GM19455 (cell line): ENCODE data around the gene OR1J1.

ENCODE experiments used
- ATAC-seq: cut with Tn5 transposase; IDR thresholded peaks from one replicate; pipeline ENCODE4 v1.9.1; 2021; ENCODE audit not compliant: unreplicated experiment

Gene OR1J1, protein sequence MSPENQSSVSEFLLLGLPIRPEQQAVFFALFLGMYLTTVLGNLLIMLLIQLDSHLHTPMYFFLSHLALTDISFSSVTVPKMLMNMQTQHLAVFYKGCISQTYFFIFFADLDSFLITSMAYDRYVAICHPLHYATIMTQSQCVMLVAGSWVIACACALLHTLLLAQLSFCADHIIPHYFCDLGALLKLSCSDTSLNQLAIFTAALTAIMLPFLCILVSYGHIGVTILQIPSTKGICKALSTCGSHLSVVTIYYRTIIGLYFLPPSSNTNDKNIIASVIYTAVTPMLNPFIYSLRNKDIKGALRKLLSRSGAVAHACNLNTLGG

DNA sequence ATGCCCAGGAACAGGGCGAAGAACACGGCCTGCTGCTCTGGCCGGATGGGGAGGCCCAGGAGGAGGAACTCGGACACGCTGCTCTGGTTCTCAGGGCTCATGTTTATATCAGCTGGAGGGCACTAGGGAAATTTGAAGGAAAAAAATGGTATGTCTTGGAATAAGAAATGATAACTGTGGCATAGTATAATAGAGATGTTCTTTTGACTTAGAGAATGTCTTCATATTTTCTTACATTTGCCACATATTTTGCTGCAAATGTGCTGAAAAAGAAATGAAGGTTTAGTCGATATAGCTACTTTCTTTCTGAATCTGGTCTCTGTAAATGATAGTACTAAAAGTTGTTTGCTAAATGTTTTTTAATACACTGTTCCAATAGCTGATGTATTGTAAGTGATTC is at the start of gene OR1J1:
Gene OR1J1 (minus strand): TSS at position 101 of the 400 bp plus-strand sequence. CDS start 0 bp downstream, at position 101.
- no peak for ATAC-seq

DNA sequence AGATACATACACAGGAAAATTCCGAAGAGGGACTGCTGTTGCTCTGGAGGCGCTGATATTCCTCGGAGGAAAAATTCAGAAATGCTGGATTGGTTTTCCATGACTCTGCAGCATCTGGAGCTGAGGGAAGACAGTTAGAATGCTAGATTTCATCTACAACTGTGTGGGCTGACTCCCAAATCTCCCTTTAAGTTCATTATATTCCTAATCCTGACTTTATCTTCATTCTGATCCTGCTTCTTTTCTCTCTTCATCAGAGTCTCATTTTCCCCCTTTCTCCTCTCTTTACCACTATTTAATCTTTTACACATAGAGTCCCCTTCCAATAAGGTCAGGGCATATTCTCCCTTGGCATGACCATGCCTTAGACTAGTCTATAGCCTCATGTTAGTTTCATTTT is 49.5 kb upstream of the OR1J1 start, which contains the start of gene OR1N1:
Gene OR1N1 (minus strand): TSS at position 101 of the 400 bp plus-strand sequence. CDS start 0 bp downstream, at position 101.
- ATAC-seq: no peak

DNA sequence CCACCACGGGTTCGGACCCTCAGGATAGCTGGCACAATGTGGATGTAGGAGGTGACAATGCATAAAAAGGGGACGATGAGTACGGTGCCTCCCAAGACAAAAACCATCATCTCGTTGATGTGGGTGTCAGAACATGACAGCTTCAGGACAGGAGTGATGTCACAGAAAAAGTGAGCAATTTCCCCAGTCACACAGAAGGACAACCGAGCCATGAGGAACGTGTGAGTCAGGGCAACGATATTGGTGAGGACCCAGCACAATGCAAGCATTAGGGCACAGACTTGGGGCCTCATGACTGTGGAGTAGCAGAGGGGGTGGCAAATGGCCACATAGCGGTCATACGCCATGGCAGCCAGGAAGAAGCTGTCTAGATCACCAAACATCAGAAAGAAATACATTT is 48.9 kb upstream of the OR1J1 start:
- no peak for ATAC-seq

DNA sequence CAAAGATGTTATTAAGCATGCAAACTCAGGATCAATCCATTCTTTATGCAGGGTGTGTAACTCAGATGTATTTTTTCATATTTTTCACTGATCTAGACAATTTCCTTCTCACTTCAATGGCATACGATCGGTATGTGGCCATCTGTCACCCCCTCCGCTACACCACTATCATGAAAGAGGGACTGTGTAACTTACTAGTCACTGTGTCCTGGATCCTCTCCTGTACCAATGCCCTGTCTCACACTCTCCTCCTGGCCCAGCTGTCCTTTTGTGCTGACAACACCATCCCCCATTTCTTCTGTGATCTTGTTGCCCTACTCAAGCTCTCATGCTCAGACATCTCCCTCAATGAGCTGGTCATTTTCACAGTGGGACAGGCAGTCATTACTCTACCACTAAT is 41.6 kb upstream of the OR1J1 start:
- no peak for ATAC-seq

DNA sequence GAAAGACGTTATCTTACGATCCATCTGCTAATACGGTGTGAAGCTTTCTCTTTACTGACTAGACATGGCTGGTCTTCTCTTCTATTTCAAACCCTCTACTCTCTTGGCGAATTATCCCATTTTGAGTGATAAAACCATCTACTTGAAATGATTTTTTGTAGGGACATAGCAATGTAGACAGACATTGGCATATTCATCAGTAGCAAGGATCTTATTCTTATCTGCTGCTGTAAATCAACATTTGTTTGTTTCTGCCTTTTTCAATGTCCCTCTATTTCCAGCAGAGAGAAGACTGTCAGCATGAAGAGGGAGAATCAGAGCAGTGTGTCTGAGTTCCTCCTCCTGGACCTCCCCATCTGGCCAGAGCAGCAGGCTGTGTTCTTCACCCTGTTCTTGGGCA is 41.1 kb upstream of the OR1J1 start, which contains the start of gene OR1J4:
Gene OR1J4 (plus strand): TSS at position 301 of the 400 bp plus-strand sequence. CDS start 0 bp downstream, at position 301.
- ATAC-seq: no peak

DNA sequence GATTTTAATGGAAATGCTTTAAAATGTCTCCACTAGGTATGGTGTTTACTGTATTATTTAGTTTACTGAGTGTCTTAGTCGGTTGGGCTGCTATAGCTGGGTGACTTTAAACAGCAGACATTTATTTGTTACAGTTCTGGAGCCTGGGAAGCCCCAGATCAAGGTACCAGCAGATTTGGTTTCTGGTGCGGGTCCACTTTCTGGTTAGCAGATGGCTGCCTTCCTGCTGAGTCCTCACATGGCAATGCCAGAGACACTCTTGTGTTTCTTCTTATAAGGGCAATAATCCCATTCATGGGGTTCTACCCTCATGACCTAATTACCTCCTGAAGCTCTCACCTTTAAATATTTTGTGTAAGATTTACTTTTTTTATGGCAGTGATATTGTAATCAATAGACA is 40.5 kb upstream of the OR1J1 start:
- ATAC-seq: no peak

DNA sequence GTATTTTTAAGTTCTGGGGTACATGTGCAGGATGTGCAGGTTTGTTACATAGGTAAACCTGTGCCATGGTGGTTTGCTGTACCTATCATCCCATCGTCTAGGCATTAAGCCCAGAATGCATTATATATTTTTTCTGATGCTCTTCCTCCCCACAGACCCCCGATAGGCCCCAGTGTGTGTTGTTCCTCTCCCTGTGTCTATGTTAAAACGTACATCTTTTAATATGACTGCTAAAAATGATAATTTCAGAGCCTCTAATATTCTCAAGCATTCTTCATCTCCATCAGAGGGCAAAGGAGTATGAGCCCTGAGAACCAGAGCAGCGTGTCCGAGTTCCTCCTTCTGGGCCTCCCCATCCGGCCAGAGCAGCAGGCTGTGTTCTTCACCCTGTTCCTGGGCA is 32.8 kb upstream of the OR1J1 start, which contains the start of gene OR1J2:
Gene OR1J2 (plus strand): TSS at position 301 of the 400 bp plus-strand sequence. CDS start 0 bp downstream, at position 301.
- no peak for ATAC-seq

DNA sequence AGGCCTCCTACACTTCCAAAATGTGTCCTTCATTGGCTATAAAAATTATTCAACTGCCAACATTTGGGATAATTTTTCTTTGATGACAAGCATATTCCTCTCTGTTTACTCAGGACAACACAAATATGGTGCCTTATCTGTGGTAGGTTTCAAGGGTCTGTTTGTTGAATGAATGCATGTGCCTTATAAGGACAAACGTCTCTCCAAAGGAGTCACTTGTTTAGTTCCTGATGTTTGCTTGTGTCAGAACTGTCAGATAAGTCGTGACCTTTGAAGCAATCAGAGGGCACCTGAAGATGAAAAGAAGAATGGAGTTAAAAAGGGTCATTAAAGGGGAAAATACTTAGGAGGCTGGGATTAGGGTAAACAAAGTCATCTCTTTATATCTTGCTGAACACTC is 29.2 kb upstream of the OR1J1 start:
- no peak for ATAC-seq

DNA sequence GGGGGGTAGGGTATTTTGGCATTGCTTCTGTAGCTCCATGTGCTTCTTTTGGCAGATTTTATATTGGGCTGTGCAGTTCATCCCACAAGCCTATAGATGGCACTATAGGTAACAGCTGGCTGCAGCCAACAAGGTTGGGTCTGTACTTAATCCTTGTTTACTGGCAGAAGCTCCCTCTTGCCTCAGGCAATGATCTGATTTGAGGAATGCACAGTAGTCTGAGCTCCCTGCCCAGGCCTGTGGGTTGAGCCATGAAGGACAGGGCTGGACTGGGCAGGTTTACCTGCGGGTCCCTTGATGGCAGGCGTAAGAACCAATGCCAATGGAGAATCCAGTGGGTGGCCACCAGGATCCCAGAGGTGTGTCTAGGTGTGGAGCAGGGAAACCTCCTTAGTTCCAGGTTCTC is 21.2 kb upstream of the OR1J1 start:
- peak; percentile 63 for ATAC-seq

DNA sequence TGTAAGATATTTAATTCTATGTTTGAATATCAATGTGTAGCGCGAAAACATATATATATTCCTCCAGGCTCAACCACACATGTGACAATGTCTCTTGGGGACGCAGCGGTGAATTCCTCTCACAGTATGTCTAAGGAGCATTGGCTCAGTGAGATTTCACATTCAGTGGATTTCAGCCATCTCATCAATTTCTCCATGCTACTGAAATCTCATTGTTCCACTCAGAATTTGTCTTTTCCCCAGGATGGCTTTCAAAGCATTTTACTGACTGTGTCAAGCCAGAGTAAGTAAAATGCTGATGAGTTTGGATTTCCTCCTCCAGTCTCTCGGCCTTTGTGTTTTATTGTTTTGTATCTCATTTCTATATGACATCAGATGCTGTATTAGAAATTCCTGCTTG is 1.3 kb upstream of the OR1J1 start:
- no peak for ATAC-seq

DNA sequence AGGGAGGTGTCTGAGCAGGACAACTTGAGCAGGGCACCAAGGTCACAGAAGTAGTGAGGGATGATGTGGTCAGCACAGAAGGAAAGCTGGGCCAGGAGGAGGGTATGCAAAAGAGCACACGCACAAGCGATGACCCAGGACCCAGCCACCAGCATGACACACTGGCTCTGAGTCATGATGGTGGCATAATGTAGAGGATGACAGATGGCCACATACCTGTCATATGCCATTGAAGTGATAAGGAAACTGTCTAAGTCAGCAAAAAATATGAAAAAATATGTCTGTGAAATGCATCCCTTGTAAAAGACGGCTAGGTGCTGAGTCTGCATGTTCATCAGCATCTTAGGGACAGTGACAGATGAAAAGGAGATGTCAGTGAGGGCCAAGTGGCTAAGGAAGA is 380 bp downstream of the OR1J1 start:
- ATAC-seq: no peak

DNA sequence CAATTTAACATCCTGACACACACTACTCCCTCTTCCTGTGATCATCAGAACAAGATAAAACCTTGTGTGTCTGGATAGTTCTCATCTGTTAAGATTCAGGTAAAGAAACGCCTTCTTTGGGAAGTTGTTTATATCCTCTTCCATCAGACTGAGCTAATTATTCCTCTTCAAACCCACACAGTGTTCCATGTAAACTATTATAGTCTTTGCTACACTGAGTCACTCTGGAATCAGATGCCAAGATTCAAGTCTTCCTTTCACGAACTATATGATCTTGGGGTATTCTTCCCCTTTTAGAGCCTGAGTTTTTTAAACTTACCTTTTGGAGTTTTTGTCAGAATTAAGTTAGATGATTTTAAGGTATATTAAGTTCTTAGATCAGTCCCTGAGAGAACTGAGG is 2.0 kb downstream of the OR1J1 start:
- no peak for ATAC-seq

DNA sequence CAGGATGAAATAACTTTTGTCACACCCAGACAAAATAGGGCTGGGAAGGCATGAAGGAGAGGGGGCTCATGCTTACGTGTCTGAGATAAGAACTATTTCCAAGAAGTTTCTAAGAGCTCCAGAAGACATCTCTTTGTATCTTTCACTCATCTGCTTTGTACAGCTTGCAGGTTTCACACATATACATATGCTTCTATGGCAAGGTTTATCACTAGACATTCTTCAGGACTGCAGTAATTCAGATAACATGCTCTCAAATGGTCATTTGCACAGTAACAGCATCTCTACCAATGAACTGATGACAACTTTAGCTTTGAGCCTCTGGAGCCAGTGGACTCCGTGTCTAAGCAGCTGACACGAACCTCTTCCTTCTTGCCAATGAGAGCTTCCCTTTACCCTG is 3.2 kb downstream of the OR1J1 start:
- no peak for ATAC-seq

DNA sequence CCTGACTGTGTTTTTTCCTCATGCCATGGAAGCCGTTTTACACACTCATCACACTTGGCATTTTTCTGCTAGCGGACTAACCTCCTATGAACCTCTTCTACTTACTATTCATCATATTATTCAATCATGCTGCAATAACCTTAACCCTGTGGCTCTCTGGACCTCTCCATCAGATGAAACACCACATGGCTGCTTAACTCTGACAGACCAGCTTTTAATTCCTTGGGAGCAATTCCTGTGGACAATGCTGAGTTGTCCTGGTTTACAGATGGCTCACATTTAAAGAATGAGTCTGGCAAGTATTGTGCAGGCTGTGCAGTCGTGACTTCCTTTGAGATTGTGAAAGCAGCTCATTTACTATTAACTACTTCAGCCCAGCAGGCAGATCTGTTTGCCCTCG is 9.0 kb downstream of the OR1J1 start:
- ATAC-seq: no peak

DNA sequence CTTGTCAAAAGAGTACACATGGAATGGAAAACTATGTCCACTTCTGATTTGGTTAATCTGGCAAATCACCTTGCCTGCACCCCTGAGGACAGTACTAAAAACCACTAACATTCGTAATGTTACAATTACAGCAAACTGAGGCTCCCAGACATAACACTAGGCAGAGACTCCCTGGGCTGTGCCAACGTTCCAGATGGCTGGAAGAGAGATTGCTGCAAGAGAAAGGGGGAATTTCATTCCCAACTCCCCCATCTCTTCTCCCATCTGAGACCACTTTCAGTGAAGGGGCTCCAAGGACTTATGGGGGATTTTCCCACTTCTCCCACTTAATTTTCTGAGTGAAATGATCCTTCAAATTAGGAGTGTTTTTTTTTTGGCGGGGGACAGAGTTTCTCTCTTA is 11.3 kb downstream of the OR1J1 start:
- ATAC-seq: no peak

DNA sequence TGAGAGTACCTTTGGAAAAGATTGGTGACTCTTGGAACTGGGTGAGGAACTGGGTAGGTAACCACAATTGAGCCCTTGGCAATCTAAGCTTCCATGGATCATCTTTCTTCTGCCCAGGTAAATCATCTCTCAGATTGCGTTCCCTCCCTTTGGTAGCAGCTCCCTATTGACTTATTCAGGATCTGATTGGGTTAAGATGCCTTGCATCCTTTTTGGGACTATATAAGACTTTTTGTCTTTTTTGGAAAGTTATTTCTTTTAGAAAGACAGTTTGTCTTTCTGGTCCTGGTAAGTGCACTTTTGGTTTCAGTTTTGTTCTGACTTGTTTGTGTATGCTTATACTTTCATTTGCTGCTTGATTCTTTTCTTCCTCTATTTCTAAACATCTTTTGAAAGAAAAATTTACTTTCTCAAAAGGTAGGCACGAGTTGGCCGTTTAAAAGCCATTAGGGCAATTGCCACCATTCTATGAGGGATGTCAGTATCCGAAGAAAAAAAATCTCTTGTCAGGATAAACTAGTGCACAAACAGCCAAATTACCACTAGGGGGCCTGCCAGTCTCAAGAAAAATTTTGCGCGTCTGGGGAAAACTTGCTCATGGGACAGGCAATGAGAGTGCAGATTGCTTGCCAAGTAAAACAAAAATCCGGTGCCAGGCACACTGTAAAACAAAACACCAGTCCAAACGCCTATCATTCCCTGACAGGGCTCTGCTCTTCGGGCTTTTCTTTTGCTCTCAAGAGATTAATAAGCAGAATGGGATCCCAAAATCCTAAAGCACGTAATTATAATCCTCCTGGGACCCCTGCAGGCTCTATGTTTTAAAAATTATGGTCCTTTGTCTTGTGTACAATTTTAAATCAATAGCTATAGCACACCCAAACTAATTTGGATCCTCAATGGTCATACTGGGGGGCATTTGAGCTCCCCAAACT is 12.8 kb downstream of the OR1J1 start:
- no peak for ATAC-seq

DNA sequence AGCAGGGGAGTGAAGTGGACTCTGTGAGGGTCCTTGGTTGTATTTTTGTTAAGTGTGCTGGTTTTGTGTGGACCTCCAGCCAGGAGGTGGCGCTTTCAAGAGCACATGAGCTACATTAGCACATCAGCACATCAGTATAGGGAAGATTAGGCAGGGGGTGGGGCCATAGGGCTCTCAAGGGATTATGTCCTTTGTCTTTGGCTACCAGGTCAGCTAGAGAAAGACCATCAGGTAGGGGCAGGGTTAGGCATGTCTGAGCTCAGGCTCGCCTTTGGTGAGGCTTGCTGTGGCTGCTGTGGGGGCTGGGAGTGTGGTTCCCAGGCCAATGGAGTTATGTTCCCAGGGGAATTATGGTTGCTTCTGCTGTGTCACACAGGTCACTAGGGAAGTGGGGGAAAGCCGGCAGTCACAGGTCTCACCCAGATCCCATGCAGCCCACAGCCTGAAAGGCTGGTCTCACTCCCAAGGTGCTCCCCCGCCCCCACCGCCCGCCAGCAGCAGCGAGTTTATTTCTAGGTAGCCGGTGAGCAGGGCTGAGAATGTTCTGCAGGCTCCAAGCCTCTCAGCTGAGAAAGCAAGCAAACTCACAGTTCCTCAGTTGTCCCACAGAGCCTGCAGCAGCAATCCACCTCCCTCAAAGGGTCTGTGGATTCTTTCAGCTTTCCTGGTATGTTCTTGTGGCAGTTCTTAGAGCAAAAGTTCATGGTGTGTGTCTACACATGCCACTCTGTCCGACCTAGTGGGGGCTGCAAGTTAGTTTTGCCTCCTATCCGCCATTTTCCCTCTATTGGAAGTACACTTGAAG is 13.7 kb downstream of the OR1J1 start:
- ATAC-seq: peak; percentile 77

DNA sequence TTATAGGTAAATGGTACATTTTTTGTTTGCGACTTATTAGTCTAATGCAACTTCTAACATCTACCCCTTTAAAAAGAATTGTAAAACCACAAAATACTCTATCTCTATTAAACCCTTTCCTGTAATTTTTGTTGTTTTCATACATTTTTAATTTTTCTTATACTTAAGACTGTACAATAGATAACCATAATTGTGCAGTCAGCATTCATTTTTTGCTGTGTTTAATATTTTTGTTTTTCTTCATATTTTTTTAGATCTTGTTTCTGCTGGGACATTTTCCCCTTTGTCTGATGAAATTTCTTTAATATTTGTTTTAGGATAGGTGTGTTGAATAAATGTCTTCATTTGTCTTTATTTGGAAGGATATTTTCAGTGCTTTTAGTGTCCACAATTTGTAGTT is 19.9 kb downstream of the OR1J1 start:
- ATAC-seq: no peak

DNA sequence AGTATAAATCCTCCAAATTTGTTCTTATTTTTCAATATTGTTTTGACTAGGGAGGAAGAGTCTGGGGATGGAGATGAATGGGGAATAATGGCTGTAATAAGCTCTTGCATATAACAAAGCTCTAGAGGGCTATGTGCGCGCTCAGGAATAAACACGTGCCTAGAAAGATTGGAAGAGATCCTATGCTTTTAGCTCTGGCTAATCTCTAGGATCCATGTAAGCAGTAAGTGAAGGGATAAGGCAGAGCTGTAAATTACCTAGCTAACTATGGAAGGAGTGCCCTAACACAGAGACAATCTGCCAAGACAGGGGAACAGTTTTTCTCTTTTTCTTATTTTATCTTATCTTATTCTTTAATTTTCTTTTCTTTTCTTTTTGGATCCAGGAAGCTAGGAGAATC is 21.6 kb downstream of the OR1J1 start:
- no peak for ATAC-seq

DNA sequence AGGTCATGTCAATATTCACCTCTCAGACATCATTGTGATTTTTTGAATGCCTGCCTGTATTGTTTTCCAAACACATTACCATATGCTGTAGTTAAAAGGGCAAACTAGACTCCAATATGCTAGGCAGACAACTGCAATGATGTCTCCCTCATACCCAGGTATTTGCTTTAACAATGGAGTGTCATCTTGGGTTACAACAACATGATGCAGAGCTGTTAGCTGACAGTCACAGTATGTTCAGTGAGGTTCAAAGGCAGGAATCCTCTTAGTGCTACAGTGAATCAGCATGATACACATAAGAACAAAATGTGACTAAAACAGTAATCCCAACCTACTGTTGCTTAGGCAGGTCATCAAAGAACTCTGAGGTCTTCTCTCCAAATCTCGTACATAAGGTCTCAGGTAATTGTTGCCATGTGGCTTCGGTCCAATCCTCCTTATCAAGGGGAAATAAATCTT is 24.0 kb downstream of the OR1J1 start:
- no peak for ATAC-seq
